Astrocyte of the cerebellum (primary cell): Measurements from ENCODE around the gene TUBB.
"Not testable (repeated sequence)": the region's sequence is repeated elsewhere in the genome, so short reads cannot be mapped to it uniquely, and the experiment has no call there.

Experiments used
- DNase-seq: peaks from one replicate; pipeline ENCODE4 v3.0.0-alpha.2; 2011; ENCODE audit warnings: low read depth
- H3K4me3 ChIP-seq: 2 replicates; pipeline ENCODE4 v1.5.1; 2011; ENCODE audit warnings: mild to moderate bottlenecking, low read depth, low read length, moderate library complexity
- in situ Hi-C: cut with HindIII; loops from 2 replicates; pipeline ENCODE4 v1.10.0; 2017; ENCODE audit warnings: low sequenced_read_pairs
- TF ChIP-seq, protein P1 (sequence below): IDR thresholded peaks from 2 replicates; pipeline ENCODE4 v1.5.1; 2012; ENCODE audit warnings: low read length, low read depth, moderate library complexity, mild to moderate bottlenecking; ENCODE audit errors: missing control alignments

TUBB gene

DNA sequence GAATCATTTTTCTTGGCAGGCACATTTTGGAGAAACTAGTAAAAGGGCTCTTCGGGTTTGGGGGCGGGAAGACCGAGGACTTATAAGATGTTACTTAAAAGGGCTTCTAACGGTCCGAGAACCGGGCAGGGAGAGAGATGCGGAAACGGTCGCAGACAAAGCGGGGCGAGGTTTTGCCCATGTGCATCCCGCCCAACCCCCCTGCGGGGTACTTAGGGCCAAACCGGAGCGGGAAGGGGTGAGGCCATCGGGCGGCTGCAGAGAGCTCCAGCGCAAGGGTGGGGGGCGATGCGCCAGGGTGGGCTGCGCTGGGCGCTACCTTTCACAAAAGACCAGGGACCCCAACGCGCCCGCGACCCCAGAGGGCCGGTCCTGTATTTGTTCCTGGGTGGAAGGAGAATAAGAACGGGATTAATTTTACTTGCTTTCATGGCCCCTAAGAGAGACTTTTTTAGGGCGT, 616 bp downstream of the TUBB start:
- in situ Hi-C loops = no loop called here
- no peak for DNase-seq
- H3K4me3 ChIP-seq = peak overlapping the region; percentile 100
- TF ChIP-seq, protein P1, sequence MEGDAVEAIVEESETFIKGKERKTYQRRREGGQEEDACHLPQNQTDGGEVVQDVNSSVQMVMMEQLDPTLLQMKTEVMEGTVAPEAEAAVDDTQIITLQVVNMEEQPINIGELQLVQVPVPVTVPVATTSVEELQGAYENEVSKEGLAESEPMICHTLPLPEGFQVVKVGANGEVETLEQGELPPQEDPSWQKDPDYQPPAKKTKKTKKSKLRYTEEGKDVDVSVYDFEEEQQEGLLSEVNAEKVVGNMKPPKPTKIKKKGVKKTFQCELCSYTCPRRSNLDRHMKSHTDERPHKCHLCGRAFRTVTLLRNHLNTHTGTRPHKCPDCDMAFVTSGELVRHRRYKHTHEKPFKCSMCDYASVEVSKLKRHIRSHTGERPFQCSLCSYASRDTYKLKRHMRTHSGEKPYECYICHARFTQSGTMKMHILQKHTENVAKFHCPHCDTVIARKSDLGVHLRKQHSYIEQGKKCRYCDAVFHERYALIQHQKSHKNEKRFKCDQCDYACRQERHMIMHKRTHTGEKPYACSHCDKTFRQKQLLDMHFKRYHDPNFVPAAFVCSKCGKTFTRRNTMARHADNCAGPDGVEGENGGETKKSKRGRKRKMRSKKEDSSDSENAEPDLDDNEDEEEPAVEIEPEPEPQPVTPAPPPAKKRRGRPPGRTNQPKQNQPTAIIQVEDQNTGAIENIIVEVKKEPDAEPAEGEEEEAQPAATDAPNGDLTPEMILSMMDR = no peak

DNA sequence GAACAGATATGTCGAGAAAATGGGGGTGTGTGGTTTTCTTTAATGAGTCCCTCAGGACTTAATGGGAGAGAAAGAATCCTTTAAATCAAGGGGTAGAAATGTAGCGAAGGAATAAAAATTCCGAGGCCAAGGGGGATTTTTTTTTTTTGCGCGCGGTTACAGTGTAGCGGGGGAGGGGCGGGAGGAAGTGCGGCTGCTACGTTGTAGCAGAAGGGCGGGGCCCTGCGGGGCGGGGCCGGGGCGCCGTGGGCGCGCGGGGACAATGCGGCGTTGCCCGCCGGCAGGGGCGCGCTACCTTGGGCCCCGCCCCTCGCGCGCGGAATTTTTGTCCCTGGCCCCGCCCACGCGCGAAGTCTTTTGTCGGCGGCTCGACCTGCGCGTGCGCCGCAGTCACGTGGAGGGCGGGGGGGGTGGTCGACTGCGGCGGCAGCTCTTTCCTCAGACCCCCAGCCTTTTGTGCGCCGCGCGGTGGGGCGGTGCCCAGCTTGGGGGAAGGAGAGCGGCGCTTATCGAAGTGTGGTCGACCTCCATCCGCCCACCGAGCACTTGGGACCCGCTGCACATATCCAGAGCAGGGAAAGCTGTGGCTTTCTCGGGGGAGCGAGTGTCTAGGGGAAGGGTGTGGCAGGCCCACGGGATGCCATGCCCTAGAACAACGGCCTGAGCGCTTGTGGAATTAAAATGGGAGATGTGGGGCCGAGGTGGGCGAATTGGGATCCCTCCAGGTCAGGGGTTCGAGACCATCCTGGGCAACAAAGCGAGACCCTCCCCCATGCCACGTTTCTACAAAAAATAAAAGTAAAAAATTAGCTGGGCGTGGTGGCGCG, 1.3 kb downstream of the TUBB start:
- peak overlapping the region; percentile 100 for H3K4me3 ChIP-seq
- in situ Hi-C loops = no loop called here
- DNase-seq = peak; percentile 67
- TF ChIP-seq, protein P1 = peak; percentile 20

DNA sequence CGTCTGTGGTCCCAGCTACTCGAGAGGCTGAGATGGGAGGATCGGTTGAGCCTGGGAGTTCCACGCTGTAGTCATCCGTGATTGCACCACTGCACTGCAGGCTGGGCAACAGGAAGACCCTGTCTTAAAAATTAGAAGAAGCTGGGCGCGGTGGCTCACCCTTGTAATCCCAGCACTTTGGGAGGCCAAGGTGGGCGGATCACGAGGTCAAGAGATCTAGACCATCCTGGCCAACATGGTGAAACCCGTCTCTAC, 1.8 kb downstream of the TUBB start:
- H3K4me3 ChIP-seq = peak overlapping the region; percentile 100
- in situ Hi-C loops, DNase-seq: not testable (repeated sequence)

DNA sequence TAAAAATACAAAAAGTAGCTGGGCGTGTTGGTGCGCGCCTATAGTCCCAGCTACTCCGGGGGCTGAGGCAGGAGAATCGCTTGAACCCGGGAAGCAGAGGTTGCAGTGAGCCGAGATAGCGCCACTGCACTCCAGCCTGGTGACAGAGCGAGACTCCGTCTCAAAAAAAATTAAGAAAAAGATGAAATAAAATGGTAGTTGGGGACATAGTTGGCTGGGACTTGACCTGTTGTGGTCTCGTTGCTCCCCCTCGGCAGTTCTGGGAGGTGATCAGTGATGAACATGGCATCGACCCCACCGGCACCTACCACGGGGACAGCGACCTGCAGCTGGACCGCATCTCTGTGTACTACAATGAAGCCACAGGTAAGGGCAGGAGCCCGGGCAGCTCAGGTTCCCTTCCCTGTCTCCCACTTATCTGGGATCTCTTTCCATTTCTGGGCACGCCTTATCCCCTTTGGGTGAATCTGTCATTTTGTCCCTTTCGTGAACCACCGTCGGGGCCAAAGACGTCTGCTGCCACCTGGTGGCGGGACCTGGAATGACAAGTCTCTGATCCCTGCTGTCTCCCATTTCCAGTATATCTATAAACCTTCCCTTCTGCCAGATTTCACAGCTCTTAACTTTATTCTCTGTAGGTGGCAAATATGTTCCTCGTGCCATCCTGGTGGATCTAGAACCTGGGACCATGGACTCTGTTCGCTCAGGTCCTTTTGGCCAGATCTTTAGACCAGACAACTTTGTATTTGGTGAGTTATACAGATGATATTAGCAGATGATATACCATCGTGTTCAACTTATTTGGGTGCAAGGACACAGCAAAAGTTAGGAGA, 2.3 kb downstream of the TUBB start:
- no peak for DNase-seq
- in situ Hi-C loops = no loop called here
- peak overlapping the region; percentile 100 for H3K4me3 ChIP-seq
- TF ChIP-seq, protein P1 = peak; percentile 86

DNA sequence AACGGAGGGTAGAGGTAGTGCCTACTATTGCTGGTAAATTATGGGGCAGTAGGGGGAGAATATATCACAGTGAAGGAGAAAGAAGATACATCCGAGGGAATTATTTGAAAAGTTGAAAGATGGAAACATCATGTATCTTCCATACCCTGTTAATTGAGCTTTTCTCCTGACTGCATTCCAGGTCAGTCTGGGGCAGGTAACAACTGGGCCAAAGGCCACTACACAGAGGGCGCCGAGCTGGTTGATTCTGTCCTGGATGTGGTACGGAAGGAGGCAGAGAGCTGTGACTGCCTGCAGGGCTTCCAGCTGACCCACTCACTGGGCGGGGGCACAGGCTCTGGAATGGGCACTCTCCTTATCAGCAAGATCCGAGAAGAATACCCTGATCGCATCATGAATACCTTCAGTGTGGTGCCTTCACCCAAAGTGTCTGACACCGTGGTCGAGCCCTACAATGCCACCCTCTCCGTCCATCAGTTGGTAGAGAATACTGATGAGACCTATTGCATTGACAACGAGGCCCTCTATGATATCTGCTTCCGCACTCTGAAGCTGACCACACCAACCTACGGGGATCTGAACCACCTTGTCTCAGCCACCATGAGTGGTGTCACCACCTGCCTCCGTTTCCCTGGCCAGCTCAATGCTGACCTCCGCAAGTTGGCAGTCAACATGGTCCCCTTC, 3.1 kb downstream of the TUBB start:
- peak overlapping the region; percentile 100 for H3K4me3 ChIP-seq
- DNase-seq, in situ Hi-C loops: not testable (repeated sequence)

DNA sequence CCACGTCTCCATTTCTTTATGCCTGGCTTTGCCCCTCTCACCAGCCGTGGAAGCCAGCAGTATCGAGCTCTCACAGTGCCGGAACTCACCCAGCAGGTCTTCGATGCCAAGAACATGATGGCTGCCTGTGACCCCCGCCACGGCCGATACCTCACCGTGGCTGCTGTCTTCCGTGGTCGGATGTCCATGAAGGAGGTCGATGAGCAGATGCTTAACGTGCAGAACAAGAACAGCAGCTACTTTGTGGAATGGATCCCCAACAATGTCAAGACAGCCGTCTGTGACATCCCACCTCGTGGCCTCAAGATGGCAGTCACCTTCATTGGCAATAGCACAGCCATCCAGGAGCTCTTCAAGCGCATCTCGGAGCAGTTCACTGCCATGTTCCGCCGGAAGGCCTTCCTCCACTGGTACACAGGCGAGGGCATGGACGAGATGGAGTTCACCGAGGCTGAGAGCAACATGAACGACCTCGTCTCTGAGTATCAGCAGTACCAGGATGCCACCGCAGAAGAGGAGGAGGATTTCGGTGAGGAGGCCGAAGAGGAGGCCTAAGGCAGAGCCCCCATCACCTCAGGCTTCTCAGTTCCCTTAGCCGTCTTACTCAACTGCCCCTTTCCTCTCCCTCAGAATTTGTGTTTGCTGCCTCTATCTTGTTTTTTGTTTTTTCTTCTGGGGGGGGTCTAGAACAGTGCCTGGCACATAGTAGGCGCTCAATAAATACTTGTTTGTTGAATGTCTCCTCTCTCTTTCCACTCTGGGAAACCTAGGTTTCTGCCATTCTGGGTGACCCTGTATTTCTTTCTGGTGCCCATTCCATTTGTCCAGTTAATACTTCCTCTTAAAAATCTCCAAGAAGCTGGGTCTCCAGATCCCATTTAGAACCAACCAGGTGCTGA, 3.9 kb downstream of the TUBB start:
- DNase-seq, H3K4me3 ChIP-seq, in situ Hi-C loops: not testable (repeated sequence)

DNA sequence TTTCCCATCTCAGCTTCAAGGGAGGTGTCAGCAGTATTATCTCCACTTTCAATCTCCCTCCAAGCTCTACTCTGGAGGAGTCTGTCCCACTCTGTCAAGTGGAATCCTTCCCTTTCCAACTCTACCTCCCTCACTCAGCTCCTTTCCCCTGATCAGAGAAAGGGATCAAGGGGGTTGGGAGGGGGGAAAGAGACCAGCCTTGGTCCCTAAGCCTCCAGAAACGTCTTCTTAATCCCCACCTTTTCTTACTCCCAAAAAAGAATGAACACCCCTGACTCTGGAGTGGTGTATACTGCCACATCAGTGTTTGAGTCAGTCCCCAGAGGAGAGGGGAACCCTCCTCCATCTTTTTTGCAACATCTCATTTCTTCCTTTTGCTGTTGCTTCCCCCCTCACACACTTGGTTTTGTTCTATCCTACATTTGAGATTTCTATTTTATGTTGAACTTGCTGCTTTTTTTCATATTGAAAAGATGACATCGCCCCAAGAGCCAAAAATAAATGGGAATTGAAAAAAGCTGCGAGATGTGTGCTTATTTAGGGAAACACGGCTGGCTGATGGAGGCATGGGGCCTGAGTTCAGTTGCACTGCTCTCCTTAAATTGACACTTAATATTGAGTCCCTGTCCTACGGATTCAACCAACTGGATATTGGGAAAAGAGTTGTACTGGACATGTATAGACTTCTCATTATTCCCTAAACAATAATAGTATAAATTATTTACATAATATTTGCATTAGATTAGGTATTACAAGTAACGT, 4.9 kb downstream of the TUBB start:
- TF ChIP-seq, protein P1 = no peak
- H3K4me3 ChIP-seq = no peak overlapping the region
- in situ Hi-C loops = no loop called here
- no peak for DNase-seq
